GM21529 (cell line): ENCODE measurements around the gene TARS3.
"Not testable (repeated sequence)": the region's sequence is repeated elsewhere in the genome, so short reads cannot be mapped to it uniquely, and the experiment has no call there.

Experiments
- ATAC-seq: cut with Tn5 transposase; IDR thresholded peaks from one replicate; pipeline ENCODE4 v1.9.1; 2021; ENCODE audit not compliant: unreplicated experiment

TARS3 gene

GRCh38 chr15:101657171-101657570 is 67.1 kb downstream of the TARS3 start:
- no peak for ATAC-seq

- ATAC-seq = not testable (repeated sequence)
These were observed 69.5 kb downstream of the TARS3 start for GRCh38 chr15:101654624-101655337.

DNA sequence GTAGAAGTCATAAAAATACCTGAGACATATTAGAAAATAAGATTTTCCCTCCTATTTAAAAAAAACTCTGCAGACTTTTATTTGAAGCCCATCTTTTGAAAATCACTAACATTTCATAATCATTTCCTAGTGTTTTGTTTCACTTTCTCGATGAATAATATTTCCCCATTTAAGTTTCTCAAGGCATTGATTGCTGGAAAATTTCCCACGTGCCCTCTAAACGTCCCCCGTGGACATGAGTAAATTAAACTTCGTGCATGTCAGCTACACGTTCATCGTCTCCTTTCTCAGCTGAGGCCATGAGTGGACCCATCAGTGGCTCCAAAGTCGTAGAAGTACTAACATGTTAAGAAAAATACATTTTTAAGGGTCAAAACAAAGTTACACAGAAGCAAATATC is 70.1 kb downstream of the TARS3 start:
- no peak for ATAC-seq

DNA sequence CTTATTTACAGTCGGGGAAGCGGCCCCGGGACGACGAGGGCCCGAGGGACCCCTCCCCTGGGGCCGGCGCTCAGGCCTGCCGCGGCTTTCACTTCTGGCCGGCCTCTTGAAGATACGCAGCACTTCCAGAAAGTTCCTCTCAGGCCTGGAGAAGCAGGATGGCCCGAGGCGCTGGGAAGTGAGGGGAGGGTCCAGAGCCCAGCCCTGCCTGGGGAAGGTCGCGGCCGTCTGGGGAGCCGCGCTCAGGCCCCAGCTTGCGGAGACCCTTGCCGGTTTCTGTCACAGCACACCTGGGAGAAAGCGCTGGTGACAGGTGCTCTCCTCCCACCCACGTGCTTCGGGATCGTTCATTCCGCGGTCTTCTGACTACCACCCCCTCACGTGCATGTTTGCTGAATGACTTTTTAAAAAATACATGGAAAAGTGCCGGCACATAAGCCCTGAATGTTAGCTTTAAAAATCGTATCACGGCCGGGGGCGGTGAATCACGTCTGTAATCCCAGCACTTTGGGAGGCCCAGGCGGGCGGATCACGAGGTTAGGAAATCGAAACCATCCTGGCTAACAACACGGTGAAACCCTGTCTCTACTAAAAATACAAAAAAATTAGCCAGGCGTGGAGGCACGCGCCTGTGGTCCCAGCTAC is 71.4 kb downstream of the TARS3 start:
- ATAC-seq = no peak

- ATAC-seq = peak; percentile 88
These were observed 72.0 kb downstream of the TARS3 start, which contains the start of gene TM2D3 for GRCh38 chr15:101652098-101652785. TM2D3 (minus strand) TSS chr15:101652381; CDS start chr15:101652361, 20 bp downstream.

GRCh38 chr15:101651554-101652097 is 72.6 kb downstream of the TARS3 start:
- peak; percentile 45 for ATAC-seq

GRCh38 chr15:101650145-101650544 is 74.1 kb downstream of the TARS3 start:
- no peak for ATAC-seq

DNA sequence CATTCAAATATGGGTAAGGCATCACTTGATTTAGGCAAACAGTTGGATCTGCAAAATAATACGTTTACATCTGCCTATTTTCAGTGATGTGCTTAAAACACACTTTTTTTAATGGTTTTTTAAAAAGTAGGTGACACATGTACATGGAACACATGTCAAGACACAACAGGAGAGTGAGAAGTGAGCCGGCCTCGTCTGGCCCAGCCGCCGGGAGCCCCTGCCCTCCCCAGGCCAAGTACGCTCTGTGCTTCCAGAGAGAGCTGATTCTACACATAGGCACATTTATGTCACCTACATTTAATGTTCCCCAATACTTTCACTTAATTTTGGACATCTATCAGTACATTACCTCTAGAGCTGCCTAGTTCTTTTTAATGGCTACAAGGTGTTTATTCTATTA is 75.9 kb downstream of the TARS3 start:
- no peak for ATAC-seq

GRCh38 chr15:101647251-101647650 is 77.0 kb downstream of the TARS3 start:
- no peak for ATAC-seq

DNA sequence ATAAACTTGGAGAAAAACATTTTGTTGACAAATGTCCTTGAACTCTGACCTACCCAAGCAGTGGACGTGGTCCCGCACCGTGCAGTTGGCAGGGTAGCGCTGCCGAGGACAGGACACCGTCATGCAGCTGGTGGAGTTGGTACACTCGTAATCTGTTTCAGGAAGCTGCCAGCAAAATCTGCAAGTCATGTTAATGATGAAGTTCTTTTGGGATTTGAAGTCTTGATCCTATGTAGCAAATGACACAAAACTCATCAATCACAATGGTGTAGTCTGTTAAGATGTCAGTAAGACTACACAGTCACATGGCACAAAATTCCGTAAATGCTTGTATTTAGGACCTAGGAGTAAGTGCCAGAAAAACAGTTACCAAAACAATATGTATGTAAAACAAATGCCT is 77.6 kb downstream of the TARS3 start:
- no peak for ATAC-seq

DNA sequence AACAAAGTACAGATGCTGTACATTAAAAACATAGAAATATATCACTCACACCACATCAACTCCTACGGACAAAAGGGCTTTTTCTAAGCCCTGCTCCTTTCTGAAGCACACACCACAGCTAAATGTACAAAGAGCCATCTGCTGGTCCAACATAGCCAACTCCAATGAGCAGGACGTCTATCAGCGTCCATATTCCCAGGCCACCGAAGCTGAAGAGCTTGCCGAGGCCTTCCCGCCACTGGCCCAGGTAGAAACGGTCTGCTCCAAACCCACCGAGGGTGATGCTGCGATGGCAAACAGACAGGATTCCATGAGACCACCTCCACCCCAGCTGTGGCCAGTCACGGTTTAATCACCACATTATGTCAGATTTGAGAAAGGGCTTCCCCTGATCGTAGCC is 81.9 kb downstream of the TARS3 start:
- ATAC-seq = no peak

- ATAC-seq = peak; percentile 58
These were observed 82.4 kb downstream of the TARS3 start for GRCh38 chr15:101641894-101642293.

GRCh38 chr15:101641129-101641764 is 83.0 kb downstream of the TARS3 start:
- peak; percentile 72 for ATAC-seq

DNA sequence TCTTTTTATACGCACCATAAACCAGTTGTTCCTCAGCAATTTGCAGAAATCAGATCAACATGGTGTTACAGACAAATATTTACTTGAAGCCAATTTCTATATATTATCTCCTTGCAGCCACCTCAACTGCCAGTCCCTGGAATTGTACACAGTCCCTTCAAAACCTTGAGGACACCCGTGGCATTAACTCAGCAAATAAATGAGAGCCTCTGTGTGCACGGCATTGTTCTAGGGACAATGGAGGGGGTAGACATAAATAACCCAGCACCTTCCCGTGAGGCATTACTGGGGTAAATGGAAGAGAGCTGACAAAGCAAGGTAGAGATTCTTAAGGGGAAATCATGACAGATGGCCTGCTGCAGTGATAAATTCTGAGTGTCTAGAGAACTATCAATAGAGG is 84.6 kb downstream of the TARS3 start:
- ATAC-seq = no peak

DNA sequence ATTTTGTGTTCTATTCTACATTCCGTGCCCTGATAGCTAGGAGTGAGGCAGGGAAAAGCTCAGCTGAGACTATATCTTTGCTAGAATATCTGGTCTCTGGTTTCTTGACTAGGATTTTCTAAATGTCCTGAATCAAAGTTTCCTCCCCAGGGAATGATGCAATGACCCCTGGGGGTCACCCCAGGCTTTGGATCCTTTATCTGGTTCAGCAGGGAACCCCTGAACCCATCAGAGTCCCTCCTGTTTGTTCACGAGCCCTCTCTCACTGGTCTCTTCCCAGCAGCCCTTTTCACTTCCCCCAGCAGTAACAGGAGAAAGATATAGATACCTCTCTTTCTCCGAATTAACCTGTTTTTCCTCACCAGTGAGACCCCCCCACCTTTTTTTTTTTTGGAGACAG is 86.4 kb downstream of the TARS3 start:
- ATAC-seq = no peak

GRCh38 chr15:101637516-101637915 is 86.8 kb downstream of the TARS3 start:
- no peak for ATAC-seq

GRCh38 chr15:101637038-101637437 is 87.2 kb downstream of the TARS3 start:
- no peak for ATAC-seq

- ATAC-seq = no peak
These were observed 88.1 kb downstream of the TARS3 start for GRCh38 chr15:101635944-101636727.

- no peak for ATAC-seq
These were observed 90.9 kb downstream of the TARS3 start for GRCh38 chr15:101633356-101633755.

- ATAC-seq = not testable (repeated sequence)
These were observed 97.5 kb downstream of the TARS3 start for GRCh38 chr15:101626729-101627128.
